HG02885 (cell line): ENCODE data around the gene SGCA.

ENCODE experiments used
- ATAC-seq: cut with Tn5 transposase; IDR thresholded peaks from one replicate; pipeline ENCODE4 v1.9.1; 2021; ENCODE audit warnings: mild to moderate bottlenecking; ENCODE audit not compliant: unreplicated experiment, poor library complexity

SGCA gene

GRCh38 chr17:50180111-50180510, 14.3 kb downstream of the SGCA start:
- no peak for ATAC-seq

GRCh38 chr17:50180620-50181019, 14.8 kb downstream of the SGCA start:
- ATAC-seq: no peak

- ATAC-seq: no peak
Measured at GRCh38 chr17:50181144-50181543, 15.3 kb downstream of the SGCA start.

- ATAC-seq: no peak
Measured at GRCh38 chr17:50181591-50182560, 16.1 kb downstream of the SGCA start.

- no peak for ATAC-seq
Measured at GRCh38 chr17:50182783-50183420, 17.1 kb downstream of the SGCA start.

GRCh38 chr17:50183421-50183994, 17.7 kb downstream of the SGCA start:
- no peak for ATAC-seq

GRCh38 chr17:50184064-50184463, 18.3 kb downstream of the SGCA start:
- no peak for ATAC-seq

- ATAC-seq: no peak
Measured at GRCh38 chr17:50184611-50185398, 19.0 kb downstream of the SGCA start.

- ATAC-seq: no peak
Measured at GRCh38 chr17:50185631-50186471, 20.0 kb downstream of the SGCA start.

GRCh38 chr17:50186661-50187393, 21.0 kb downstream of the SGCA start:
- ATAC-seq: no peak

- ATAC-seq: no peak
Measured at GRCh38 chr17:50187394-50187725, 21.6 kb downstream of the SGCA start.

- no peak for ATAC-seq
Measured at GRCh38 chr17:50187751-50188530, 22.1 kb downstream of the SGCA start.

GRCh38 chr17:50188531-50188920, 22.7 kb downstream of the SGCA start:
- ATAC-seq: no peak

GRCh38 chr17:50188921-50189549, 23.2 kb downstream of the SGCA start:
- ATAC-seq: no peak

- no peak for ATAC-seq
Measured at GRCh38 chr17:50189550-50190292, 23.9 kb downstream of the SGCA start.

GRCh38 chr17:50190293-50190602, 24.4 kb downstream of the SGCA start:
- ATAC-seq: no peak

- no peak for ATAC-seq
Measured at GRCh38 chr17:50190603-50191358, 25.0 kb downstream of the SGCA start.
